Vagina (tissue), 2 donors: ENCODE results near the gene MPP2.

Experiments used
- CTCF ChIP-seq, 3 experiments: fragments of 450-650 bp in 2 of 3; fragments of 200-600 bp in 1 of 3; sonication (generic) in 1 of 3; IDR thresholded peaks; one replicate each; pipeline ENCODE4 v1.5.1; 2017 to 2019; ENCODE audit warnings: antibody characterized with exemption in 3 of 3, mild to moderate bottlenecking in 2 of 3, moderate library complexity in 2 of 3
- POLR2A ChIP-seq, 2 donors: fragments of 450-650 bp; IDR thresholded peaks; one replicate each; pipeline ENCODE4 v1.6.1; 2017; ENCODE audit warnings: antibody characterized with exemption in 2 of 2, mild to moderate bottlenecking in 2 of 2, moderate library complexity in 2 of 2
- POLR2AphosphoS5 ChIP-seq, 2 donors: sonication (generic); formaldehyde crosslinking; IDR thresholded peaks; one replicate each; pipeline ENCODE4 v1.9.0; 2017; ENCODE audit warnings: antibody characterized with exemption in 2 of 2, mild to moderate bottlenecking in 2 of 2, low read depth in 1 of 2; ENCODE audit not compliant: insufficient read depth in 1 of 2

GRCh38 chr17:43932357-43932756 lies 25.0 kb upstream of the MPP2 start:
- TF ChIP-seq CTCF (IDR thresholded peaks at IDR 0.05): no peak
- TF ChIP-seq POLR2A (IDR thresholded peaks at IDR 0.05): no peak
- TF ChIP-seq POLR2AphosphoS5 (IDR thresholded peaks at IDR 0.05; ENCODE audit: insufficient read depth in 1 of 2, low read depth in 1 of 2): no peak
